ENCODE measurements around the gene FAAP20.

FAAP20 gene

DNA sequence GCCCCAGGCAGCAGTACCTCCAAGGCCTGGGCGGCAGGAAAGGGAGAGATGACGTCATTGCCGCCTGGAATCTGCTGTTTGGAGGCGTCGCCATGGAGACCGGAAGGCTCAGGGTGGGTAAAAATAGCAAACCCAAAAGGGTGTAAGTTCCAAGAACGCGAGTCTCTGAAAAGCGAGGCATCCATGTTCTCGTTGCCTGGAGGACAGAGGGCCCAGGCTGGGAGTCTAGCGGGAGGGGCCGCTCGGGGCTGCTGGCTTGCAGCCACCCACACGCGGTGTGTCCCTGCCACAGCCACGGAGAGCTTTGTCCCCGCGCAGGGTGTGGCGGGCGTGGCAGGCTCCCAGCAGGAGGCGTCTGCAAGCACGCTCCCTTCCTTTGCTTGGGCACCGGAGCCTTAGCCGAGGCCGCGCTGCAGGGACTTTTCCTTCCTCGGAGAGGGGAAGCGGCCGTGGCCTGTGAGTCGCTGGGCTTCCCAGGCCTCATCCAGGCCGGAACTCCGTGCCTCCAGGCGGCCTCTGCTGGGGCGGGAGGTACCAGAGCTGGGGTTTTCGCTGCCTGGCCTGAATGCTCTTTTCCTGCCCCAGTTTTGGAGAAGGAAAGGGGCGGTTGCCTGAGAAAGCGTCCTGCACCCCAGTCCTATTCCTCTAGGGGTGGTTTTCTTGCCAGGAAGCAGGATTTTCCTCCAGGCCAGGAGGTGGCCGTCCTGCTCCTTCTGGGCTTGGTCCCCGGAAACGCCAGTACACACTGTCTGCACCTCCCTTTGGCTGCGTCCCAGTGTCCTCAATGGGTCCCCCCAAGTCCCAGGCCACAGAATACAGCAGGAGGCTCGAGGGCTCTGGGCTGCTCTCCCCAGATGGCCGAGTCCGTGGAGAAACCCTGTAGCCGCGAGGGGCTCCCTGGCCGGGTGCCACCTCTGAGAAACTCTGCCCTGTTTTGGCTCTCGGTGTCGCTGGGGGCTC is 18.2 kb upstream of the FAAP20 start (continued):
- TF ChIP-seq, protein P1, sequence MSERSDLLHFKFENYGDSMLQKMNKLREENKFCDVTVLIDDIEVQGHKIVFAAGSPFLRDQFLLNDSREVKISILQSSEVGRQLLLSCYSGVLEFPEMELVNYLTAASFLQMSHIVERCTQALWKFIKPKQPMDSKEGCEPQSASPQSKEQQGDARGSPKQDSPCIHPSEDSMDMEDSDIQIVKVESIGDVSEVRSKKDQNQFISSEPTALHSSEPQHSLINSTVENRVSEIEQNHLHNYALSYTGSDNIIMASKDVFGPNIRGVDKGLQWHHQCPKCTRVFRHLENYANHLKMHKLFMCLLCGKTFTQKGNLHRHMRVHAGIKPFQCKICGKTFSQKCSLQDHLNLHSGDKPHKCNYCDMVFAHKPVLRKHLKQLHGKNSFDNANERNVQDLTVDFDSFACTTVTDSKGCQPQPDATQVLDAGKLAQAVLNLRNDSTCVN (tag by site-specific recombination; optimal IDR thresholded peaks at IDR 0.05): peak; percentile 58
- TF ChIP-seq ZBTB48 (tag by site-specific recombination; IDR thresholded peaks at IDR 0.05) (peak; percentile 93), PRDM1 (tag by site-specific recombination; IDR thresholded peaks at IDR 0.05) (peak; percentile 48), ZNF324 (tag by site-specific recombination; IDR thresholded peaks at IDR 0.05) (peak; percentile 31; the same call in 1 of the 2 replicates), ZNF768 (tag by site-specific recombination; IDR thresholded peaks at IDR 0.05) (no peak), TRIM28 (IDR thresholded peaks at IDR 0.05; ENCODE audit: borderline replicate concordance, low read length) (peak; percentile 81), ZIC2 (tag by site-specific recombination; IDR thresholded peaks at IDR 0.05) (peak; percentile 80), ZNF391 (tag by site-specific recombination; IDR thresholded peaks at IDR 0.05; ENCODE audit: borderline replicate concordance, low read depth) (peak; percentile 31; the same call in 1 of the 2 replicates), ZNF2 (tag by site-specific recombination; IDR thresholded peaks at IDR 0.05) (peak; percentile 90)
- TF ChIP-seq, protein P2, sequence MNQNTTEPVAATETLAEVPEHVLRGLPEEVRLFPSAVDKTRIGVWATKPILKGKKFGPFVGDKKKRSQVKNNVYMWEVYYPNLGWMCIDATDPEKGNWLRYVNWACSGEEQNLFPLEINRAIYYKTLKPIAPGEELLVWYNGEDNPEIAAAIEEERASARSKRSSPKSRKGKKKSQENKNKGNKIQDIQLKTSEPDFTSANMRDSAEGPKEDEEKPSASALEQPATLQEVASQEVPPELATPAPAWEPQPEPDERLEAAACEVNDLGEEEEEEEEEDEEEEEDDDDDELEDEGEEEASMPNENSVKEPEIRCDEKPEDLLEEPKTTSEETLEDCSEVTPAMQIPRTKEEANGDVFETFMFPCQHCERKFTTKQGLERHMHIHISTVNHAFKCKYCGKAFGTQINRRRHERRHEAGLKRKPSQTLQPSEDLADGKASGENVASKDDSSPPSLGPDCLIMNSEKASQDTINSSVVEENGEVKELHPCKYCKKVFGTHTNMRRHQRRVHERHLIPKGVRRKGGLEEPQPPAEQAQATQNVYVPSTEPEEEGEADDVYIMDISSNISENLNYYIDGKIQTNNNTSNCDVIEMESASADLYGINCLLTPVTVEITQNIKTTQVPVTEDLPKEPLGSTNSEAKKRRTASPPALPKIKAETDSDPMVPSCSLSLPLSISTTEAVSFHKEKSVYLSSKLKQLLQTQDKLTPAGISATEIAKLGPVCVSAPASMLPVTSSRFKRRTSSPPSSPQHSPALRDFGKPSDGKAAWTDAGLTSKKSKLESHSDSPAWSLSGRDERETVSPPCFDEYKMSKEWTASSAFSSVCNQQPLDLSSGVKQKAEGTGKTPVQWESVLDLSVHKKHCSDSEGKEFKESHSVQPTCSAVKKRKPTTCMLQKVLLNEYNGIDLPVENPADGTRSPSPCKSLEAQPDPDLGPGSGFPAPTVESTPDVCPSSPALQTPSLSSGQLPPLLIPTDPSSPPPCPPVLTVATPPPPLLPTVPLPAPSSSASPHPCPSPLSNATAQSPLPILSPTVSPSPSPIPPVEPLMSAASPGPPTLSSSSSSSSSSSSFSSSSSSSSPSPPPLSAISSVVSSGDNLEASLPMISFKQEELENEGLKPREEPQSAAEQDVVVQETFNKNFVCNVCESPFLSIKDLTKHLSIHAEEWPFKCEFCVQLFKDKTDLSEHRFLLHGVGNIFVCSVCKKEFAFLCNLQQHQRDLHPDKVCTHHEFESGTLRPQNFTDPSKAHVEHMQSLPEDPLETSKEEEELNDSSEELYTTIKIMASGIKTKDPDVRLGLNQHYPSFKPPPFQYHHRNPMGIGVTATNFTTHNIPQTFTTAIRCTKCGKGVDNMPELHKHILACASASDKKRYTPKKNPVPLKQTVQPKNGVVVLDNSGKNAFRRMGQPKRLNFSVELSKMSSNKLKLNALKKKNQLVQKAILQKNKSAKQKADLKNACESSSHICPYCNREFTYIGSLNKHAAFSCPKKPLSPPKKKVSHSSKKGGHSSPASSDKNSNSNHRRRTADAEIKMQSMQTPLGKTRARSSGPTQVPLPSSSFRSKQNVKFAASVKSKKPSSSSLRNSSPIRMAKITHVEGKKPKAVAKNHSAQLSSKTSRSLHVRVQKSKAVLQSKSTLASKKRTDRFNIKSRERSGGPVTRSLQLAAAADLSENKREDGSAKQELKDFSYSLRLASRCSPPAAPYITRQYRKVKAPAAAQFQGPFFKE (tag by site-specific recombination; IDR thresholded peaks at IDR 0.05; ENCODE audit: borderline replicate concordance): no peak

DNA sequence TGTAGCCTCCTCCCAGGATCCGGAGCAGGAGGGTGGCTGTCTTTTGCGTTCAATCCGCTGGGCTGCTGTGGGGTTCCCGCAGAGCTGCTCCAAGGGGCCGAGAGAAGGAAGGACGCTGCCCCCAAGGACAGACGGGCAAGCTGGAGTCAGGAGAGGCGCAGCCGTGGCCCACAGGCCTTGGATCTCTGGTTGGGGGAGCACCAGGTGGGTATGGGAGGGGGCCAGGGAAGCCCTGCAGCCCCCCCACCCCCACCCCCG is 17.6 kb upstream of the FAAP20 start:
- no peak overlapping the region; the same call in 1 of the 2 replicates for H3K4me3 ChIP-seq (ENCODE audit: low read depth, low read length)
- ChIA-PET CTCF (interaction anchor here (0.5 to 1.5 kb wide), 3 partner anchors 17 to 1237 kb away, joined by 3 to 7 read pairs (median 3); partner anchors contain the start of gene FAAP20), POLR2A (interaction anchor here (1.2 to 3.2 kb wide), 3 partner anchors 15 to 17 kb away, joined by 4 to 21 read pairs (median 7); partner anchors contain the start of genes FAAP20 and SKI)
- no peak overlapping the region for H3K27ac ChIP-seq (ENCODE audit: extremely low read depth, low read depth, low read length)
- peaks cover 9% of the 10 kb centered on the region for H3K4me1 ChIP-seq (ENCODE audit: control insufficient read depth, insufficient read depth, low read length)
- 0 out of 2 replicates have a peak, but pooled peaks have one; percentile 13 for TF ChIP-seq ZXDB (tag by site-specific recombination; IDR thresholded peaks at IDR 0.05)
- no peak for TF ChIP-seq ZSCAN23 (tag by site-specific recombination; IDR thresholded peaks at IDR 0.05)
- H3K9me3 ChIP-seq (ENCODE audit: control insufficient read depth, insufficient read depth, low read depth, low read length): no peaks in the 10 kb centered on the region
- no peaks in the 10 kb centered on the region for H3K36me3 ChIP-seq (ENCODE audit: control insufficient read depth in 2 of 2, insufficient read depth in 1 of 2, low read length in 2 of 2)

DNA sequence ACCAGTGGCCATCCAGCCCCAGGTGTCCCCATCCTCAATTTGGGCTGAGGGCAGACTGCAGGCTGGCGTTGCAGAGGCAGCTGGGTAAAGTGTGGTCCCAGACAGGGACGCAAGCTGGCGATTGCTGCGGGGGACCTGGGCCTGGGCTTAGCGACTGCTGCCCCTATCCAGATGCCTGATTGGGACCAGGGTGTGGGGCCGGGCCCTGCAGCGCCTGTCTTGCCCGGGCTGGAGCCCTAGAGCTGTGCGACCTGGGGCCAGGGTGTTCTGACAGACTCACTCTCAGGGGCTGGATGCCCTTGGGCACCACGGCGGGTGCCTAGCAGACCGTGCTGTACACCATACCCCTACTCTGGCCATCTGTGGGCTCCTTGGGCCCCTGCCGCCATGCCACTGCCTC is 16.2 kb upstream of the FAAP20 start:
- H3K36me3 ChIP-seq (ENCODE audit: control insufficient read depth in 2 of 2, insufficient read depth in 1 of 2, low read length in 2 of 2): no peaks in the 10 kb centered on the region
- ChIA-PET CTCF (no interaction called here), POLR2A (interaction anchor here (3.2 kb wide), 1 partner anchor 17 kb away, joined by 21 read pairs; the partner anchor contains the start of gene SKI)
- H3K4me1 ChIP-seq (ENCODE audit: control insufficient read depth, insufficient read depth, low read length): peaks cover 9% of the 10 kb centered on the region
- no peak overlapping the region; the same call in 1 of the 2 replicates for H3K27ac ChIP-seq (ENCODE audit: extremely low read depth, low read depth, low read length)
- no peak overlapping the region for H3K4me3 ChIP-seq (ENCODE audit: low read depth, low read length)
- TF ChIP-seq ZFP41 (tag by site-specific recombination; IDR thresholded peaks at IDR 0.05; ENCODE audit: borderline replicate concordance) (no peak), ZBTB48 (tag by site-specific recombination; IDR thresholded peaks at IDR 0.05) (0 out of 2 replicates have a peak, but pooled peaks have one; percentile 25), ZBTB8A (tag by site-specific recombination; IDR thresholded peaks at IDR 0.05) (peak; percentile 41), ZBTB20 (tag by site-specific recombination; IDR thresholded peaks at IDR 0.05) (0 out of 2 replicates have a peak, but pooled peaks have one; percentile 21), ZNF335 (tag by site-specific recombination; conservative IDR thresholded peaks at IDR 0.05) (peak; percentile 26; the same call in 1 of the 2 replicates), ZNF600 (tag by site-specific recombination; IDR thresholded peaks at IDR 0.05) (0 out of 2 replicates have a peak, but pooled peaks have one; percentile 23)
- no peaks in the 10 kb centered on the region for H3K9me3 ChIP-seq (ENCODE audit: control insufficient read depth, insufficient read depth, low read depth, low read length)
